Osteoblast (primary cell): ENCODE measurements around the gene MTG2. TPM values are rescaled to one million over a fixed set of nuclear protein-coding genes. Genes with fewer than 3 reads are reported as not detected.

ENCODE experiments used
- DNase-seq: peaks from one replicate; pipeline ENCODE4 v3.0.0; 2011; ENCODE audit warnings: low spot score, mixed read lengths; ENCODE audit not compliant: insufficient read length; ENCODE audit errors: missing footprints
- H2AFZ ChIP-seq: 2 replicates; pipeline ENCODE4 v1.6.0; 2011; ENCODE audit warnings: mild to moderate bottlenecking, low read length
- H3K27ac ChIP-seq: 2 replicates; pipeline ENCODE4 v1.5.1; 2011; ENCODE audit warnings: mild to moderate bottlenecking, low read depth, low read length, moderate library complexity
- H3K27me3 ChIP-seq: 2 replicates; pipeline ENCODE4 v1.6.0; 2012; ENCODE audit warnings: mild to moderate bottlenecking, control low read depth, inconsistent platforms, low read length, moderate library complexity; ENCODE audit not compliant: insufficient read depth
- H3K36me3 ChIP-seq: 2 replicates; pipeline ENCODE4 v1.5.1; 2011; ENCODE audit warnings: mild to moderate bottlenecking, low read length, control low read depth, moderate library complexity; ENCODE audit not compliant: insufficient read depth
- H3K4me1 ChIP-seq: 2 replicates; pipeline ENCODE4 v1.5.1; 2011; ENCODE audit warnings: mild to moderate bottlenecking, low read length, control low read depth, moderate library complexity; ENCODE audit not compliant: insufficient read depth
- H3K4me2 ChIP-seq: 2 replicates; pipeline ENCODE4 v1.6.0; 2011; ENCODE audit warnings: mild to moderate bottlenecking, low read length; ENCODE audit not compliant: insufficient read depth
- H3K4me3 ChIP-seq: fragments of 200-600 bp; sonication (generic); 3 replicates; pipeline ENCODE4 v1.5.1; 2012; ENCODE audit warnings: mild to moderate bottlenecking, low read length, inconsistent platforms; ENCODE audit not compliant: insufficient read depth
- H3K79me2 ChIP-seq: 2 replicates; pipeline ENCODE4 v1.6.0; 2012; ENCODE audit warnings: mild to moderate bottlenecking, low read length, control low read depth, inconsistent platforms; ENCODE audit not compliant: insufficient read depth
- H3K9me3 ChIP-seq: 2 replicates; pipeline ENCODE4 v1.5.1; 2011; ENCODE audit warnings: low read depth, low read length, control low read depth
- H4K20me1 ChIP-seq: 2 replicates; pipeline ENCODE4 v1.6.0; 2012; ENCODE audit warnings: mild to moderate bottlenecking, low read length, control low read depth; ENCODE audit not compliant: insufficient read depth
- CTCF ChIP-seq: IDR thresholded peaks from 2 replicates; pipeline ENCODE4 v1.5.1; 2011; ENCODE audit warnings: mild to moderate bottlenecking, low read depth, low read length, moderate library complexity; ENCODE audit errors: extremely low read depth
- total RNA-seq: library from RNA; depleted of rRNA; stranded (reverse); fragments of >200 nt; gene quantifications from 2 replicates; pipeline ENCODE4 v1.2.3, GENCODE V29; 2012

Gene MTG2
- total RNA-seq, 1 donor = 22.1 TPM

- Histone ChIP-seq H3K4me3 (no peak overlapping the region), H3K79me2 (peaks cover 28% of the 10 kb centered on the region), H3K36me3 (peaks cover 21% of the 10 kb centered on the region), H3K27me3 (no peaks in the 10 kb centered on the region), H3K27ac (no peak overlapping the region), H3K4me2 (no peak overlapping the region), H3K9me3 (no peaks in the 10 kb centered on the region), H2AFZ (no peak overlapping the region), H4K20me1 (peaks cover under 1% of the 10 kb centered on the region), H3K4me1 (peaks cover 20% of the 10 kb centered on the region)
- DNase-seq = peak; percentile 58
- TF ChIP-seq CTCF = no peak
Measured at GRCh38 chr20:62162765-62163484, 19.9 kb upstream of the MTG2 start.

DNA sequence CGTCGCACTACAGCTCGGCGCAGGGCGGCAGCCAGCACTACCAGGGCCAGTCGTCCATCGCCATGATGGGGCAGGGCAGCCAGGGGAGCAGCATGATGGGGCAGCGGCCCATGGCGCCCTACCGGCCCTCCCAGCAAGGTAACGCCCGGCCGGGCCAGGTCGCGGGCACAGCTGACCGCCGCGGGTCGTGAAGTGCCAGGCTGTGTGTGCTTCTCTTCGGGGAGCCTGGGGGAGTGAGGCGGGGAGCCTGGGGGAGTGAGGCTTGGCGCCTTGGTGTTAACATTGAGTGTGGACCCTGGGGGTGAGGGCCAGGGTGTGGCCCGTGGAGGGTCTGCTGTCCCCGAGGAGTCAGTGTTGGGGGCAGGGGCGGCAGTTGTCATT, 19.4 kb upstream of the MTG2 start:
- Histone ChIP-seq H3K36me3 (peaks cover 26% of the 10 kb centered on the region), H3K9me3 (no peaks in the 10 kb centered on the region), H3K4me1 (peaks cover 20% of the 10 kb centered on the region), H4K20me1 (no peaks in the 10 kb centered on the region), H3K4me2 (no peak overlapping the region), H3K27ac (no peak overlapping the region), H3K27me3 (no peaks in the 10 kb centered on the region), H3K4me3 (no peak overlapping the region), H3K79me2 (peaks cover 23% of the 10 kb centered on the region), H2AFZ (no peak overlapping the region)
- peak; percentile 53 for DNase-seq
- no peak for TF ChIP-seq CTCF

- Histone ChIP-seq H3K4me1 (peaks cover 20% of the 10 kb centered on the region), H3K27ac (no peak overlapping the region), H4K20me1 (no peaks in the 10 kb centered on the region), H3K4me2 (no peak overlapping the region), H3K9me3 (no peaks in the 10 kb centered on the region), H2AFZ (no peak overlapping the region), H3K36me3 (peaks cover 30% of the 10 kb centered on the region), H3K27me3 (no peaks in the 10 kb centered on the region), H3K79me2 (peaks cover 18% of the 10 kb centered on the region), H3K4me3 (no peak overlapping the region)
- no peak for TF ChIP-seq CTCF
- DNase-seq = peak; percentile 69
Measured at GRCh38 chr20:62163986-62164762, 18.7 kb upstream of the MTG2 start.
